ENCODE results near the gene LYL1.

Gene LYL1

GRCh38 chr19:13063461-13064091 lies 39.1 kb downstream of the LYL1 start:
- H3K79me2 ChIP-seq (ENCODE audit: insufficient read depth, low read depth) = no peaks in the 10 kb centered on the region
- no peaks in the 10 kb centered on the region for H4K20me1 ChIP-seq (ENCODE audit: insufficient read depth)
- no peak overlapping the region for H3K27ac ChIP-seq
- no peak overlapping the region for H3K4me3 ChIP-seq (IDR thresholded peaks at IDR 0.05; ENCODE audit: insufficient read depth, low read depth, low read length)
- peaks cover 13% of the 10 kb centered on the region for H3K4me1 ChIP-seq (ENCODE audit: low read depth, poor library complexity, severe bottlenecking)
- peaks cover 42% of the 10 kb centered on the region for H3K27me3 ChIP-seq (ENCODE audit: insufficient read depth, low read depth)
- TF ChIP-seq, protein P1, sequence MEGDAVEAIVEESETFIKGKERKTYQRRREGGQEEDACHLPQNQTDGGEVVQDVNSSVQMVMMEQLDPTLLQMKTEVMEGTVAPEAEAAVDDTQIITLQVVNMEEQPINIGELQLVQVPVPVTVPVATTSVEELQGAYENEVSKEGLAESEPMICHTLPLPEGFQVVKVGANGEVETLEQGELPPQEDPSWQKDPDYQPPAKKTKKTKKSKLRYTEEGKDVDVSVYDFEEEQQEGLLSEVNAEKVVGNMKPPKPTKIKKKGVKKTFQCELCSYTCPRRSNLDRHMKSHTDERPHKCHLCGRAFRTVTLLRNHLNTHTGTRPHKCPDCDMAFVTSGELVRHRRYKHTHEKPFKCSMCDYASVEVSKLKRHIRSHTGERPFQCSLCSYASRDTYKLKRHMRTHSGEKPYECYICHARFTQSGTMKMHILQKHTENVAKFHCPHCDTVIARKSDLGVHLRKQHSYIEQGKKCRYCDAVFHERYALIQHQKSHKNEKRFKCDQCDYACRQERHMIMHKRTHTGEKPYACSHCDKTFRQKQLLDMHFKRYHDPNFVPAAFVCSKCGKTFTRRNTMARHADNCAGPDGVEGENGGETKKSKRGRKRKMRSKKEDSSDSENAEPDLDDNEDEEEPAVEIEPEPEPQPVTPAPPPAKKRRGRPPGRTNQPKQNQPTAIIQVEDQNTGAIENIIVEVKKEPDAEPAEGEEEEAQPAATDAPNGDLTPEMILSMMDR (conservative IDR thresholded peaks at IDR 0.05; ENCODE audit: low read depth, low read length) = no peak
- no peak overlapping the region for H3K4me2 ChIP-seq
- H3K36me3 ChIP-seq (ENCODE audit: insufficient read depth) = no peaks in the 10 kb centered on the region
- H3K9ac ChIP-seq = no peak overlapping the region
- no peak overlapping the region for H2AFZ ChIP-seq (ENCODE audit: low read depth)

DNA sequence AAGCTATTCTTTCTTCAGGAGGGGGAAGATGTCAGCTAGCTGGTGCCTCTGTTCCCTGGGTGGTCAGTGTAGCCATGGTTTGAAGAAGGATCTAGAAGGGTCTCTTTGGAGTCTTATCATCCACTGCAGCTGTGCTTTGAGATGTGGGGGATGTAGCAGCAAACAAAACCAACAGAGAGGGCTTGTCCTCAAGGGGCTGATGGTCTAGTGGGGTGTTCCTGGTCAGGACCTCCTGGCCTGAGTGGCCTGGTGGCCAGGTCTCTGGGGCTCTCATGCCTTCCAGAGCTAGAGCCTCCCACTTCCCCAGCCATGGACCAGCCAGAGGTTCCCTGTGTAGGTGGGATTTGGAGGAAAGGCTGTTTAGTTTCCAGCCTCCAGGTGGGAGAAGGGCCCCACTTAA lies 40.3 kb downstream of the LYL1 start:
- peaks cover 13% of the 10 kb centered on the region for H3K4me1 ChIP-seq (ENCODE audit: low read depth, poor library complexity, severe bottlenecking)
- H3K79me2 ChIP-seq (ENCODE audit: insufficient read depth, low read depth) = no peaks in the 10 kb centered on the region

DNA sequence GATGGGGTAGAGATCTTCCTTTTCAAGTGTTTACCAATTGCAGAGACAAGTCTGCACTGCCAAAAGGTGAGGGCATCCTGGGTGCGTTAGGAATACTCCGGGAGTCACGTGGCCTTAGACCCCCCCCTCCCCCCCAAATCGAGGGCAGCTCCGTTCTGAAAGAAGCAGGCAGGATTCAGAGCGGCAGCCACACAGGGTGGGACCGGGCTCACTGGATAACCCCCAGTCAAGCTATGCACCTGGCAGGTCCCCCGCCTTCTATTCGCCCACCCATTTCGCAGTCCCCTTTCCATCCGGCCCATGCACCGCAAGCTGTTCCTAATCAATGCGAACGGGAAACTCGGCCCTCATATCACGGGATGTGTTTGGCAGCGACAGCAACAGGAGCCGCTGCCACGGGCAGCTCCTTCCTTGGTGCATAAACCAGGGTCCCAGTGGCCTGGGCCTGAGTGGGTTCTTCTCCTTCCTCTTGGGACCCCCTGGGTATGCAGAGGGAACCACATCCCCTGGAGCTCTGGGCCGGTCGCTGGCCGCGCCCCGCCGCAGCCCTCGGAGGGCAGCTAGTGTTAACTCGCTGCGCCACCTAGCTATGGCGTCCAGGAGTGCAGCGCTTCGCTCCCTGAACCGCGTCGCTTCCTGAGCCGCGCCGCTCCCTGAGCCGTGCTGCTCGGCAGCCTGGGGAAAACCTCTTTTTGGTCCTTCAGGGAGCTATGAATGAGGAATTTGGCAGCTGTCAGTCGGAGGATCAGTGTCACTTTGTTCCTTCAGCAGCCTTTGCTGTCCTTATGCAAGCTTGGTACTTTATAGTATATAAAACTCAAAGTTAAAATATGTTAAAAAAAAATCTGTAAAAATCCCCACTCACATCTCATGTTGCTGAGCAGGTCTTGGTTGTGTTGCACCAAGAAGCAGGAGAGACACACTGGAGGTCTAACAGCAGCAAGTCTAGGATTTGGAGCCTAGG lies 41.4 kb downstream of the LYL1 start:
- Histone ChIP-seq H3K27me3 (ENCODE audit: insufficient read depth, low read depth) (peaks cover 47% of the 10 kb centered on the region), H3K4me2 (peak overlapping the region; percentile 91), H2AFZ (ENCODE audit: low read depth) (peak overlapping the region; percentile 85), H3K9ac (no peak overlapping the region), H4K20me1 (ENCODE audit: insufficient read depth) (no peaks in the 10 kb centered on the region), H3K4me3 (IDR thresholded peaks at IDR 0.05; ENCODE audit: insufficient read depth, low read depth, low read length) (no peak overlapping the region), H3K4me1 (ENCODE audit: low read depth, poor library complexity, severe bottlenecking) (peaks cover 13% of the 10 kb centered on the region), H3K79me2 (ENCODE audit: insufficient read depth, low read depth) (no peaks in the 10 kb centered on the region), H3K36me3 (ENCODE audit: insufficient read depth) (no peaks in the 10 kb centered on the region), H3K27ac (no peak overlapping the region)
- TF ChIP-seq, protein P1 (conservative IDR thresholded peaks at IDR 0.05; ENCODE audit: low read depth, low read length) = peak; percentile 93

More for the DNA sequence above, 40.3 kb downstream of the LYL1 start:
- Histone ChIP-seq H3K4me2 (no peak overlapping the region), H4K20me1 (ENCODE audit: insufficient read depth) (no peaks in the 10 kb centered on the region), H2AFZ (ENCODE audit: low read depth) (no peak overlapping the region), H3K36me3 (ENCODE audit: insufficient read depth) (no peaks in the 10 kb centered on the region), H3K4me3 (IDR thresholded peaks at IDR 0.05; ENCODE audit: insufficient read depth, low read depth, low read length) (no peak overlapping the region), H3K27me3 (ENCODE audit: insufficient read depth, low read depth) (peaks cover 37% of the 10 kb centered on the region), H3K27ac (no peak overlapping the region), H3K9ac (no peak overlapping the region)
- TF ChIP-seq, protein P1 (conservative IDR thresholded peaks at IDR 0.05; ENCODE audit: low read depth, low read length) = no peak

DNA sequence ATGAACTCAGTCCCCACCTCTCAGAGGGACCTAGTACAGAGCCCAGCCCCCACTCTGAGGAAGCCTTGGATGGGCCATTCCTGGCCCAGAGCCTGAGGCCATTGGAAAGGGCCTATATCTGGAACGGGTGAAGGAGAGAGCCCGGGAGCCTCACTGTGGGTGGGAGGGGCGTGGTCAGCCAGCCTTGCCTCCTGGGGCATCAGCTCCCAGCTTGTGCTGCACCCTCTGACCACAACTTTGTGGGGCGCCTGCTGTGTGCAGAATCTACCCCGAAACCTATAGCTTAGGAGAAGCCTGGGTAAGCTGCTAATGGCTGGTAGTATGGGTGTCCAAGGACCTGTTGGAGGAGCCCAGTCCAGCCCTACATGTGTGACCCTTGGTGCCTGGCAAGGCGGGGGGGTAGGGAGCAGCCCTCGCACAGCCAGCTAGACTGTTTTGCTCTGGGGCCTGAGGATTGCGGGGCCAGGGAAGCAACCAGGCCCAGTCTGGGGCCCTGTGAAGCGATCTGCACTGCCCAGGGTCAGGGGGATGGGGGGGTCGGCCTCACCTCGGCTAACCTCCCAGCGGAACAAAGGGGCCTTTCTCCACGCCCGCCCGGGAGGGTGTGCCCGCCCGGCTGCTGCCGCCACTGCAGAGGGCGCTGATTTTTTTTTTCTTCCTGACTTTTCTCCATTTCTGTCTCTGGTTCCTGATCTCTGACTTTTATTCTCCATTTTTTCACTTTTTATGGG lies 42.3 kb downstream of the LYL1 start:
- H3K9ac ChIP-seq = no peak overlapping the region

More for the DNA sequence above, 42.3 kb downstream of the LYL1 start:
- Histone ChIP-seq H3K4me1 (ENCODE audit: low read depth, poor library complexity, severe bottlenecking) (peaks cover 13% of the 10 kb centered on the region), H4K20me1 (ENCODE audit: insufficient read depth) (no peaks in the 10 kb centered on the region), H3K79me2 (ENCODE audit: insufficient read depth, low read depth) (no peaks in the 10 kb centered on the region), H3K4me2 (peak overlapping the region; percentile 91), H2AFZ (ENCODE audit: low read depth) (no peak overlapping the region), H3K4me3 (IDR thresholded peaks at IDR 0.05; ENCODE audit: insufficient read depth, low read depth, low read length) (no peak overlapping the region), H3K27me3 (ENCODE audit: insufficient read depth, low read depth) (peaks cover 56% of the 10 kb centered on the region), H3K36me3 (ENCODE audit: insufficient read depth) (no peaks in the 10 kb centered on the region), H3K27ac (no peak overlapping the region)
- TF ChIP-seq, protein P1 (conservative IDR thresholded peaks at IDR 0.05; ENCODE audit: low read depth, low read length) = no peak
